GM19193 (cell line): ENCODE data around the gene CRYGS.

ENCODE experiments used
- POLR2A ChIP-seq: IDR thresholded peaks from 4 replicates; pipeline ENCODE4 v1.6.1; 2011; ENCODE audit not compliant: insufficient read depth, insufficient read length; ENCODE audit errors: extremely low read depth

The CRYGS gene

DNA sequence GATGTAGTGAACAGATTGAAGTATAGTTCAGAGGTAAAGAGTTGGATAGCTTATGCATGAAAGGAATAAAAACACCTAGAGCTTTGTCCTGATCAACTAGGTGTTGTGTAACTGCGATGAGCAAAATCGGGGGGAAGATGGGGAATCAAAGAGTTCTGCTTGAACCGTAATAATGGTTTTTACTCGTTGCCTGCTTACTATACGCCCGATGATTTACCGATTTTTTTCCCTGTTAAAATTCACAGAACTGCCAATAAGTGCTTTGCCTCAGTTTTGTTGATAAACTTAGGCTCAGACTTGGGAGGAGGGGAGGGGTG lies 25.6 kb upstream of the CRYGS start:
- TF ChIP-seq POLR2A = no peak

DNA sequence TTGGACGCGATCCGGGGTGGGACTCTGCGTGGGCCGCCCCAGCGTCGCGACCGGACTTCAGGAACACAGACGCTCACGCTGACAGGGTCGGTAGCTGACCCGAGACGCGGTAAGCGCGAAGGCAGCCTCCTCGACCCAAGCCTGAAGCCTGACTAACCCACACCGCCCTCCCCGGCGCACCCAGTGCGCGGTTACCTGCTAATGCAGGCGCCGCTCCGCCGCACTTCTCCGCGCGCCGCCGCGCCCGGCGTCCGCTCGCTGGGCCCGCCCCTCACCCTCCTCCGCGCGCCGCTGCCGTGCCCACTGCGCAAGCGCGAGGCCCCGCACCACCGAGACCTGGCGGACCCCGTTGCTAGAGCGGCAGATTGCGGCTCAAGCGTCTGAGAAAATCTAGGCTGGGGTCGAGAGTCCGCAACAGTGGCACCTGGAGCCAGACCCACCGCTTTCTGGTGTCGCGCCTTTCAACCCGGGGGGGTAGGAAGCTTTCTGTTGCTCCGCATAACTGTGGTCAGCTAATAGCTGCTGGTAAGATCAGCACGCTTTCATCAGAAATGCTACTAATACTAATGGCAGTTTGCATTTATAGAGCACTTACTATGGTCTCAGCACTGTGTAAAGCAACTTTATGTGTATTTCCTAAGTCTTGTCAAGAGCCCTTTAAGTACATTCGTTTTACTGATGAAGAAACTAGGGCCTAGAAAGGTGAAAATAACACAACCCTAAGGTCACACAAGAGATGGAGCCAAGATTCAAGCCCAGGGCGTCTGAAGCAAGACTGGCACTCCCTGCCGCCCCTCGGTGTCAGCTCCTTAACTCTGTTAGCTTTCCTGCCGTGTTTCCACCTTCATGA lies 23.1 kb upstream of the CRYGS start, which contains the start of gene TBCCD1:
Gene TBCCD1 (minus strand): TSS at position 268 of the 850 bp plus-strand sequence. CDS start 3,010 bp downstream, outside the sequence.
- peak; percentile 97 for TF ChIP-seq POLR2A

DNA sequence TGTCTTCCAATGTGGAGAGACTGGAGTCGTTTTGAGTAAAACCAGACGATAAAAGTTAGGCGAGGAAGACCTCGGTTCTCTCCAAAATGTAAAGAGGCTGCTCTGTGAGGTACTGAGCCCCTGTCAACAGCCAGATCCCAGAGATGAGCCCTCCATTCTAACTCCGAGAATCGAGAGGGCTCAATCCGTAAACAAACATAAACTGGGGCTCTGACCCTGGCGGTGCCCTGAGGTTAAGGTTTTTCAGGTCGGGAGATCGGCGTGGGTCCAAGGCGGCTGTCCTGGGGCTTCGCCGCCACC lies 22.5 kb upstream of the CRYGS start:
- TF ChIP-seq POLR2A = no peak

GRCh38 chr3:186564586-186564985 lies 20.4 kb upstream of the CRYGS start:
- no peak for TF ChIP-seq POLR2A

GRCh38 chr3:186552408-186553031 lies 8.3 kb upstream of the CRYGS start:
- TF ChIP-seq POLR2A = no peak

GRCh38 chr3:186551387-186551786 lies 7.2 kb upstream of the CRYGS start:
- TF ChIP-seq POLR2A = no peak

GRCh38 chr3:186549497-186549896 lies 5.3 kb upstream of the CRYGS start:
- TF ChIP-seq POLR2A = no peak

GRCh38 chr3:186540835-186541226 lies 3.3 kb downstream of the CRYGS start:
- TF ChIP-seq POLR2A = no peak

DNA sequence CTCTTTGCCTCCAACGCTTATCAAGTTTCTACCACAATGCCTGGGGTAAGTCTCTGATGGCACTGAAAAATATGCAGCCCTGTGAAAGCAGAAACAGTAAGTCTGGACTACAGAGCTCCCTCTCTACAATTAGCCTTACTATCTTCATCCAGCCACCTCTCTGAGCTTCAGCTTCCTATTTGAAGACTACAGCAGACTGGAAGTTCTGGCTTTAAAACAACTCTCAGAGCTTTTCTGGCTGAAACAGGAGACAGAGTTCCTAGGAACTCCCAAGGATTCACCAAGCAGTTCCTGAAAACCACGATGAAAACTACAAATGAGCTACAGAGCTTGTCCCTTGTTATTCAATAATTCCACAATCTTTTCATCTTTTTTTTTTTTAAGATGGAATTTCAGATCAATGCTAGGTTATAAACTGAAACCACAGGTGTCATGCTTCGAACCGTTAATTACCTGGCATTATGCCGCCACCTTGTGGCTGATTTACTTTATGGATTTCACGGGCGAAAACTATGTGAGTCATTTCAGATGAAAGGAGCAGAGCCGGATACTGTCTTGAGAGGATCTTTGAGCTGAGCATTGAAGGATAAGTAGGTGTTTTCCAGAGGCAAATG lies 3.9 kb downstream of the CRYGS start:
- no peak for TF ChIP-seq POLR2A

DNA sequence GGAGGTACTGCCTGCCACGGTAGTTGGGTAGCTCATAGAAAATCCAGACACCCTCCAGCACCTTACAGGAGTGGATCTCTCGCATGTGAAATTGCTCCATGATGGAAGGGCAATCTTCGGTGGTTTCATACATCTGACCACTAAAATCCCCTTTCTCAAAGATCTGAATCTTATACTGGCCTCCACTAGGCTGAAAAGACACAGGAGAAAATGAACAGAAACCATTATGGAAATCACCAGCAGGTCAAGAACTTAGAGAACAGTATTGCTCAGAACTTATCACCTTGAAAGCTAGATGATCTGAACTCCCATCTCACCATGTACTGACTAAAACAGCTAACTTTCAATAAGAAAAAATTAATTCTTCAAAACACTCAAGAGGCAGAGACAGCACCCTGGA lies 5.4 kb downstream of the CRYGS start:
- TF ChIP-seq POLR2A = no peak

DNA sequence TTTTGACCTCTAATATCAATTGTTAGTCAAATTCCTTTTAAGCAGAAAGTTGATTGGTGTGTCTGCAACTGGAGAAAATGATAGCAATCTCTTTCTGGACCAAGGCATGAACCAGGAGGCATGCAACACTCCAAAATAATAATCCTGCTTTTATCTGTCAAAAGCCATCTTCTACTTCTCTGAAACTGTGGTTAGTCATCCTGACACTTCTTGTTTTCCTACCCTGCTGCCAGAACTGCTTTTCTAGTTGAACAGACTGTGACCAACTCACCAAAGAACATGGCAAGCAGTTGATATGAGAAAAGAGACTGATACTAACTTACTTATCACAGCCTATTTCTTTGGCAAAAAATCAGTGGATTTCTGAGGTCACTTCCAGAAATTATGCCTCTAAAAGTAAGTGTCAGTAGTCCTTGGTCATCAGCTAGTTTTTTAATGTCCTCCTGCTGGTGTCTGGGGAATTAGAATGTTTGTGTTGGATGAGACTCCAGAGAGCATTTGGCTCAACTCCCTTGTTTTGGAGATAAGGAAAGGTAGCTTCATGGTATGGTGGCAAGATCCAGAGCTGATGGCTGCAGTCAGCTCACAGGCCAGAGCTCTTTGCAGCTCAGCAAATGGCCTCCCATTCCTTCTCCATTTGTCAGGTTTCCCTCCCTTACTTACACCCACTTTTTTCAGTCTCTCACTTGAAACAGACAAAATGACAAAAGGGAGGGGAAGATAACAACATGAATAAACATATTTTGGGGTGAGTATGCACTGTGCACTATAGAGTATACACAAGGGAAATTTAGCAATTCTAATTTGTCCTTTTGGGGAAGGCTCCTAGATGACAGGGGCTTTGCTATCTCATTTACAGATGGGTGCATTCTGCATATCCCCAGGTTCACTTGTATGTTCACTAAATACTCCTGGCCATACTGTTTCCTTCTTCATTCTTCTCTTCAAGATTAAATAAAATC lies 7.0 kb downstream of the CRYGS start:
- TF ChIP-seq POLR2A = no peak

DNA sequence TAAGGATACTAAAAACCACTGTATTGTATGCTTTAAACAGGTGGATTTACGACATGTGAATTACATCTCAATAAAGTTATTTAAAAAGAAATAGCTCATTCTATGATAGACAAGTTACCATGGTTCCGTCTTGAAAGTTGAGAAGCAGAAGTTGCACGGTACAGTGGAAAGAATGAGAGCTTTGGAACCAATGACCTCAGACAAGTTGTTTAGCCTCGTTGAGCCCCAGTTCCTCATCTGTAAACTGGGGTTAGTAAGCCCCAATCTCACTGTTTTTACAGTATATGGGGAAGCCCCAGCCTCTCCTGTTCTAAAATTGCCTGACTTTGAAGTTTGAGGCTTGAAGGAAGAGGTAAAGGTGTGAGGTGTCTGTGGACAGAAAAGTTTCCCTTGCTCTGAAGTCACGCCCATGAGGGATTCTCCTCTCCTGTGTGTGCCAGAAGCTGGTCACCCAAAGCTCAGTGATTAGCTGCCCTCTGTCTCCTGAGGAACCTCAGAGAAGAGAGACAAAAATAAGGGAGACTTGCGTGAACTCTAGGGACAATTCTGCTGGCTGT lies 10.0 kb downstream of the CRYGS start:
- no peak for TF ChIP-seq POLR2A

- TF ChIP-seq POLR2A = no peak
These were observed 11.5 kb downstream of the CRYGS start for GRCh38 chr3:186532598-186533072.

GRCh38 chr3:186530415-186530814 lies 13.8 kb downstream of the CRYGS start:
- no peak for TF ChIP-seq POLR2A

GRCh38 chr3:186529201-186529999 lies 14.8 kb downstream of the CRYGS start:
- TF ChIP-seq POLR2A = no peak

DNA sequence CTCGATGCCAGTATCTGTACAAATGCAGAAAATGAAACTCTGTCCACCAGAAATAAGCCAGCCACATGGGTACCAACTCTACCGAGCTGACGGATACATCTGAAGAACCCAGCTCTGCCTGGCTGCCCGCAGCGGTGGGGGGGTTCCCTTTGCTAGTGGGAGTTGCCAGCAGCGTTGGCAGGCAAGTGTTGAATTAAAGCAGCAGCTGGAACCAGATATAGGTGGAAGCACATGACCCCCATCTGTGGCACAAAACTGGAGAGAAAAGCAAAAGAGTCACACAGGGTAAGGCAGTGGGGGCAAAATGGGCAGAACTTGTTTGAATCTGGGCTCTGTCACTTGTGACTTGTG lies 17.9 kb downstream of the CRYGS start:
- TF ChIP-seq POLR2A = peak; percentile 10
